Peyer's patch (tissue), 4 donors: Measurements from ENCODE around the gene ASF1B.

Source experiments
- CTCF ChIP-seq, 6 experiments: fragments of 450-650 bp in 4 of 6; fragments of 200-600 bp in 2 of 6; sonication (generic) in 1 of 6; IDR thresholded peaks; one replicate each; pipeline ENCODE4 v1.5.1; 2017 to 2019; ENCODE audit warnings: antibody characterized with exemption in 6 of 6, mild to moderate bottlenecking in 3 of 6, moderate library complexity in 1 of 6
- POLR2A ChIP-seq, 2 donors: fragments of 450-650 bp; IDR thresholded peaks; one replicate each; pipeline ENCODE4 v1.5.1; 2017; ENCODE audit warnings: antibody characterized with exemption in 2 of 2, mild to moderate bottlenecking in 2 of 2, moderate library complexity in 2 of 2

- TF ChIP-seq CTCF (IDR thresholded peaks at IDR 0.05), result no peak
- no peak for TF ChIP-seq POLR2A (IDR thresholded peaks at IDR 0.05)
Observed at GRCh38 chr19:14159059-14159458, 22.7 kb upstream of the ASF1B start.
